Activated gamma-delta T cell treated with Interleukin-2 at 50 U/mL for 16 hours (primary cell): ENCODE measurements around the gene KRCC1.
"Not testable (repeated sequence)": the region's sequence is repeated elsewhere in the genome, so short reads cannot be mapped to it uniquely, and the experiment has no call there.

ENCODE experiments used
- DNase-seq: peaks from one replicate; pipeline ENCODE4 v3.0.0-alpha.2; 2020

The KRCC1 gene

GRCh38 chr2:87996570-87996969 lies 59.0 kb downstream of the KRCC1 start:
- DNase-seq = no peak

- DNase-seq = no peak
Measured at GRCh38 chr2:87995756-87996155, 59.8 kb downstream of the KRCC1 start.

GRCh38 chr2:87994304-87994850 lies 61.2 kb downstream of the KRCC1 start:
- not testable (repeated sequence) for DNase-seq

- DNase-seq = not testable (repeated sequence)
Measured at GRCh38 chr2:87992569-87992968, 63.0 kb downstream of the KRCC1 start.

GRCh38 chr2:87987473-87987872 lies 68.1 kb downstream of the KRCC1 start:
- DNase-seq = not testable (repeated sequence)

GRCh38 chr2:87985902-87986301 lies 69.7 kb downstream of the KRCC1 start:
- DNase-seq = not testable (repeated sequence)

GRCh38 chr2:87981182-87981581 lies 74.4 kb downstream of the KRCC1 start:
- DNase-seq = not testable (repeated sequence)
